NCI-H146 (cell line): Measurements from ENCODE around the gene MRPS10.
"Not testable (repeated sequence)": the region's sequence is repeated elsewhere in the genome, so short reads cannot be mapped to it uniquely, and the experiment has no call there.

Experiments used
- DNase-seq: peaks from one replicate; lab custom pipeline; 2025; lab: John Stamatoyannopoulos, UW

MRPS10 gene

DNA sequence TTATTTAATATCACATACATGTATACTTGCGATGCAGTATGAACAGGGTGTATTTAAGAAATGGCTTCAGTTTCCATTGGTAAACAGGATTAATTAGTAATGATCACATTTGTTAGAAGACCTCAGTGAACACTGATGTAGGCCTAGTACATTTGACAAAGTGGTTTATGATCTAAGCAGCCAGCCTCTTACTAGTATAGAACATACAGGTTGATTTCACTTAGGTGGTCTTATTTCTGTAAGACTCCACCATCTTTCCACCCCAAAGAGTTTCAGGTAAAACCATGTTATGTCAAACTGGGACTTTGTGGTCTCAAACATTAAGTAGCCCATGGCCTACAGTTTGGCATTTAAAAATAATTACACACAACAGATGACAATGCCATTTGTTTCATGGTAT is 20.2 kb upstream of the MRPS10 start:
- no peak for DNase-seq

DNA sequence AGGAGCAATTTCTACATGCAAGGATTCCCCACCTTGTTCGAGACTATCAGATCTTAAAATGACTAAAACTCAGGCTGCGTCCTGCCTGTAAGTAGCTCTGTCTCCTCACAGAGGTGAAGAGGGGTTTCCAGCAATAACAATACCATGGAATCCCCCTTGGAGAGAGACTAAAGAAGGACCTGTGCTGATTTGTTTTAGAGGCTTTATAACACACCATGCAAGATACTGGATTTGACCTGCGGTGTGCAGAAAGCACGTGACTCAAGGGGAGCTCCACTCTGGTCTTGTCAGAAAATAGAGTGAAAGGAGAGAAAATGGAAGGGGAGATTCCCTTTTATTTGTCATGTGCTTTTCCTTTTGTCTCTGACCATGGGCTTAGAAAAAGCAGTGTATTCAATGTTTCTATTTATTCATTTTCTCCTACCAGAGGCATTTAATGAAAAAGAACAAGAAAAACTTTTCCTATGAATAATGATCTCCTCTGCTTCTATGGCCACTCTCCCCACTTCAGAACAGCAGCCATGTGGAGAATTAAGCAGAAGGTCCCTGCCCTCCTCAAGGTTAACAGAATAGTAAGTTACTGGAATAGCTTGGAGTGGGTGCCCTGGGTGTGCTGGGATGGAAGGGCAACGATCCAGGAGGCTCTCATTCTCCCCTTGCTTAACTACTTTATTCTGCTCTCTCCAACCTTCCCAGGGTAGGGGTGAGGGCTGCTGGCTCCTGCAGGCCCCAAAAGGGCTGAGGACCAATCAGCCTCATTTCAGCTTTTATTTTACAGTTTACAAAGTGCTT is 19.2 kb upstream of the MRPS10 start:
- DNase-seq, result no peak

GRCh38 chr6:42236030-42236429 is 18.4 kb upstream of the MRPS10 start:
- no peak for DNase-seq

DNA sequence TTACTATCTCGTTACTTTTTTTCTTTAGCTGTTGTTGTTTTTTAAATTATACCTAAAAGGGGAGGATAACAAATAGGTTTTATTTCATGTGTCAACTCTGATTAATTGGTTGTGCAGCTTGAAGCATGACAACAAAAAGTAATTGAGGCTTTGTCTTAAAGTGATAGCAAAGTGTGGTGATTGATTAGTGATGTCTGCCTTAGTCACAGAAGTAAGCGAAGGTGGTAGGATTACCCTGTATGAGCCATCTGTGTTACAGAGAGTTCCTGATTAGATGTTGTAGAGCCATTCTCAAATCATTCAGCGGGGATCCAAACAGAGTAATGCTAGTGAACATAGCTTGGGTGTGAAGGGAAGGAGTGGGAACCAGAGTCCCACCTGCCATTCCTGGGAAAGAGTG is 14.4 kb upstream of the MRPS10 start:
- no peak for DNase-seq

DNA sequence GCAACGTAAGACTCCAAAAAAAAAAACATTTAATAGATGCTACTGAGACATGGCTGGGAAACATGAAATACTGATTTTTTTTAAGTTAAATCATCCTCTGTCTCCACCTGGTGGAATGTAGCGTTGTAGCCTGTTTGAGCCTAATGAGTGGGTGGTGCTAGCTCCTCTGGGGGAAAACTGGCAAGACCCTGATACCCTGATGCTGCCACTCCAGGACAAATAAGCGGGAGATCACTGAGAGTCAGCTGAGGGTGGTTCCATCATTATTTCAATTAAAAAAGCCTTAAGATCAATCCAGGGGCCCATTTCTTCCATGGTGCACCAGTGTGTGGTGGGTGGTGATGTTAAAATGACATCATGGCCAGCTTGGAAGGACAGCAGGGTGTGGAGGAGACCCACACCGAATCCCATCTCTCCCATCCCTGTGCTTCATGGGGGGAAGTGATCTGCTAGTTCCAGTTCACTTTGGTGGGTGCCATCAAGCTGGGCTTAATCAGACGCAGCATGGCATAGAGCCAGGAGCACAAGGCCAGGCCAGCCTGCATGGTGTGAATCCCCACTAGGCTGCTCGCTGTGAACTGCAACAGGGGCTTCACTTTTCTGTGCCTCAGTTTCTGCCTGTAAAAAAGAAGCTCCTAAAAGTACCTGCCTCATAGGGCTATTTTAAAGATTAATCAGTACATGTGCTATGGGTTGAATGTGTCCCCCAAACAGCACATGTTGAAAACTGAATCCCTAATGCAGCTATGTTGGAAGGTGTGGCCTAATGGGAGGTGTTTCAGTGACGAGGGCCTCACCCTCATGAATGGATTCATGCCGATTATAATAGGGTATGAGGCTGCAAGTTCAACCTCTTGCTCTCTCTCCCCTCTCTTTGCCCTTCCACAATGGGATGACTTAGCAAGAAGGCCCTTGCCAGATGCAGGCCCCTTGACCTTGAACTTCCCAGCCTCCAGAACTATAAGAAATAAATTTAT is 13.0 kb upstream of the MRPS10 start:
- DNase-seq, result no peak

- DNase-seq, result no peak
Observed at GRCh38 chr6:42229506-42230119, 12.0 kb upstream of the MRPS10 start.

DNA sequence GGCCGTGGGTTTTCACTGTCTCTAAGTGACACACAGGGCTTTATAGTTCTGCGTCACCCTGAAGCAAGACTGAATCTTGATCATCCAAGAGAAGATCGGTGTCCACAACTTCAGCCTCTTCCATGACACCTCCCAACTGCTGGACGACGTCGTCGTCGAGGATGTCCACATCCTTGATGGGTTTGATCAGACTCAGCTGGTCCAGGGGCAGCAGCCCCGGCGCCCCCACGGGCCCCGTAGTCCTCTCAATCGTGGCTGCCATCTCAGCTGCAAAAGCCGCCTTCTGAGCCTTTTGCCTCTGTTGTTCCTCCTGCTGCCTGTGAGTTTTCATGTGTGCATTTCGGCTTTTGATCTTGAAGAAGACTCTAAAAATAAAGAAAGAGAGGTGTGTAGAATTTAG is 10.6 kb upstream of the MRPS10 start:
- DNase-seq, result no peak

GRCh38 chr6:42227173-42227850 is 9.7 kb upstream of the MRPS10 start:
- no peak for DNase-seq

- no peak for DNase-seq
Observed at GRCh38 chr6:42226645-42227143, 9.0 kb upstream of the MRPS10 start.

DNA sequence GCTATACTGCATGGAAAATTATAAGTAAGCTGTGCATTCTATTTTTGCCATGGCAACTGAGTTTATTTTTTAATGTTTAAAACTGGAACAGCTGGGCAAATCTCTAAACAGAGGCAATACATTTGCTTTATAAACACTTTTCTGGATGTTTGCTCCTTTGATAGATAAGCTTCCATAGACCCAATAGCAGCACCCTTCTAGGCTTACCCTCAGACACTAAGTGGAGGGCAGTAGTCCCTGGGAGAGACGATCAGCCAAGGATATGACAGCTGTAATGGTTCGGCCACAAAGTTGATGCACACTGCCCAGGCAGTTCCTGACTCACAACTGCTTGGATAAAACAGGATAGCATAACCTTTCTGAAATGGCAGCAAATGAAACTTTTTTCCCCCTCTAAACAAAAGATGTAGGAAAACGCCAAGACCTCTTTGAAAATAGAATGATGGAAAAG is 8.5 kb upstream of the MRPS10 start:
- DNase-seq, result no peak

DNA sequence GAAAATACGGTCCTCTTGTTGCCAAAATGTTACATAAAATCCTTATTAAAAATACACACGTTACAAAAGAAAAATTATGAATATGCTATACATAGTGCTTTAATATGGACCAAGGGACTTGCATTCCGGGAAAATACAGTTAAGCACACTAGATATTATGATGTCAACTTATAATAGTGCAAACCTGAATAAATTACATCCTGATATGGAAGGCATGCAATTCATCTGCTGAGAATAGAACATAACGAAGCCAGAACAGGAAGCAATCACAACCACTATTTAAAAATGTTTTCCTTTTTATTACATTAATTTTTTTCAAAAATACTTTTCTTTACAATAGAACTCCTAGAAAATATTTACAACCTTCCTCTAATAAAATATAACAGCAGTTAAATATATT is 7.8 kb upstream of the MRPS10 start:
- no peak for DNase-seq

- no peak for DNase-seq
Observed at GRCh38 chr6:42225029-42225339, 7.3 kb upstream of the MRPS10 start.

DNA sequence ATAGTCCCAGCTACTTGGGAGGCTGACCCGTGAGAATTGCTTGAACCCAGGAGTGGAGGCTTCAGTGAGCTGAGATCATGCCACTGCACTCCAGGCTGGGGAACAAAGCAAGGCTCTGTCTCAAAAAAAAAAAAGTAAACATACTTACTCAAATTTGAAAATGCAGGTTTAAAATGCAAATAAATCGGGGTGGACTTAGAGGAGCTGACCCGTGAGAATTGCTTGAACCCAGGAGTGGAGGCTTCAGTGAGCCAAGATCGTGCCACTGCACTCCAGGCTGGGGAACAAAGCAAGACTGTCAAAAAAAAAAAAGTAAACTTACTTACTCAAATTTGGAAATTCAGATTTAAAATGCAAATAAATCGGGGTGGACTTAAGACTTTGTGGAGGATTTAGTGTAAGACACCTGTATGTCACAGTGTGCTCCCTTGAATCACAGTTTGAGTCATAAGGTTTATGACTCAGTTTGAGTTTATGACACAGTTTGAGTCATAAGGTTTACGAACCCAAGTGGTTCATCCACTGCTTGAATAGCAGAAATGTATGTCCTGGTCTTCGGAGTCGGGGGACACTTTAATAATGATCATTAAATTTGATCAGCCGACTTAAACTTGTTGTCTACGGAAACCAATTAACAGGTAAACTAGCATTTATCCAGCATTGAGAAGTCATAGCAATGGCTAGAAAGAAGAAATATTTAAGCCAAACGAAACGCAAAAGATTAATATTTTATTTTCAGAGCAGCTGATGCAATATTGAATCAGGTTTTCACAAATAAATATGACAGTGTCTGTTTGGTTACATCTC is 6.8 kb upstream of the MRPS10 start:
- DNase-seq, result no peak

DNA sequence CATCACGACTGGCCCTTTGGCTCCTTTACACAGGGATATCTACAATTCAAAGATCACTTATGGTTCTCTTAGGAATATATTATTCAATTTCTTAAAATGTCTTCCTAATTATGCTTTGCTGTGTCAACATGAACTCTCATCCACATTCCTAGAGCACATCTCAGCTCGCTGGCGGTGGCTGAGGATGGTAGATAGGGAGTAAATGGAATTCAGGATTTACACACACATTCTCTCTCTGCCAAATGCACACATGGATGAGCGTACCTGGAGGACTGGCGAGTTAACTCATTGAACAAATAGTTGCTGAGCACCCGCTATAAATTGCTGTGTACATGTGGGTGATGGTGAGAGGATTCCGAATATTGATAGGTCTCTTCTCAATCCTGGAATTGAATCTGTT is 4.8 kb upstream of the MRPS10 start:
- DNase-seq, result no peak

- no peak for DNase-seq
Observed at GRCh38 chr6:42221546-42221945, 3.9 kb upstream of the MRPS10 start.

DNA sequence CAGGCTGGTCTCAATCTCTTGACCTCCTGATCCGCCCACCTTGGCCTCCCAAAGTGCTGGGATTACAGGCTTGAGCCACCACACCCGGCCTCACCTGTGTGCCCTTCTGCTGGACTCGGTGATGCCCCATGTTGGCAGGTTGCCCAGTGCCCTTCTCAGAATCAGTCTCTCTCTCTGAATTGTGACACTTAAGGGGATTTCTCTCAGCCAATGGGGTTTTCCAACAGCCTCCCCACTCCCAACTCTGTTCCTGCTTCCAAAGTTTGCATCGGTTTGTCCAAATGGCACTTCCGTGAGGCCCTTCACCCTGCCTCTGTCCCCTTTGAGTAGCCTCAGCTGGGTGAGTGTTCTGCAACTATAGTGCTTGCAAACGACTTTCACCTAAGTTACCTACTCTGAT is 3.1 kb upstream of the MRPS10 start:
- no peak for DNase-seq

DNA sequence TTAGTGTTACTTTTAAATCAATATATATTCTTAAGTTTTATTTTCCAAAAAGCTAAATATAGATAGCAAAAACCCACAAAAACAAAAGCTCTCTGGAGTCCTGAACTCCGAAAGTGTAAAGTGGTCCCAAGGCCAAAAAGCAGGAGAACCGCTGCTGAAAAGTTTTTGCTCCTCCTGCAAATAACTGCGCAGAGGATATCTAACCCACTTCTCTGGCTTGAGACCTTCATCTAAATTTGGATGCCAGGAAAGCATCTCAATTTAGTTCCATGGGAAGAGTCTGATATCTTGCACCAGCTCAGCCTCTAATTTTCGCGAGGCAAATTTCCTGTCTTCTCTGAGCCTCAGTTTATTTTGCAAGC is 523 bp downstream of the MRPS10 start:
- DNase-seq, result no peak

DNA sequence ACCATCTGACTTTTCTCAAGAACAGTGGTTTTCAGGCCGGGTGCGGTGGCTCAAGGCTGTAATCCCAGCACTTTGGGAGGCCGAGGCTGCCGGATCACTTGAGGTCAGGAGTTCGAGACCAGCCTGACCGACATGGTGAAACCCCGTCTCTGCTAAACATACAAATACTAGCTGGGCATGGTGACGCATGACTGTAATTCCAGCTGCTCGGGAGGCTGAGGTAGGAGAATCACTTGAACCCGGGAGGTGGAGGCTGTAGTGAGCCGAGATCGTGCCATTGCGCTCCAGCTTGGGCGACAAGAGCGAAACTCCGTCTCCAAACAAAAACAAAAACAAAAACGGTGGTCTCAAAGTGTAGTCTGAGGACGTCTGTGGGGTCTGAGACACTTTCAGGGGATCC is 1.2 kb downstream of the MRPS10 start:
- DNase-seq, result not testable (repeated sequence)

- no peak for DNase-seq
Observed at GRCh38 chr6:42212442-42212841, 5.2 kb downstream of the MRPS10 start.

- DNase-seq, result no peak
Observed at GRCh38 chr6:42211726-42212125, 5.9 kb downstream of the MRPS10 start.

- DNase-seq, result peak; percentile 25
Observed at GRCh38 chr6:42210551-42210950, 7.1 kb downstream of the MRPS10 start.
